ENCODE measurements around the gene STARD8.
"Not testable (repeated sequence)": the region's sequence is repeated elsewhere in the genome, so short reads cannot be mapped to it uniquely, and the experiment has no call there.

STARD8 gene, protein sequence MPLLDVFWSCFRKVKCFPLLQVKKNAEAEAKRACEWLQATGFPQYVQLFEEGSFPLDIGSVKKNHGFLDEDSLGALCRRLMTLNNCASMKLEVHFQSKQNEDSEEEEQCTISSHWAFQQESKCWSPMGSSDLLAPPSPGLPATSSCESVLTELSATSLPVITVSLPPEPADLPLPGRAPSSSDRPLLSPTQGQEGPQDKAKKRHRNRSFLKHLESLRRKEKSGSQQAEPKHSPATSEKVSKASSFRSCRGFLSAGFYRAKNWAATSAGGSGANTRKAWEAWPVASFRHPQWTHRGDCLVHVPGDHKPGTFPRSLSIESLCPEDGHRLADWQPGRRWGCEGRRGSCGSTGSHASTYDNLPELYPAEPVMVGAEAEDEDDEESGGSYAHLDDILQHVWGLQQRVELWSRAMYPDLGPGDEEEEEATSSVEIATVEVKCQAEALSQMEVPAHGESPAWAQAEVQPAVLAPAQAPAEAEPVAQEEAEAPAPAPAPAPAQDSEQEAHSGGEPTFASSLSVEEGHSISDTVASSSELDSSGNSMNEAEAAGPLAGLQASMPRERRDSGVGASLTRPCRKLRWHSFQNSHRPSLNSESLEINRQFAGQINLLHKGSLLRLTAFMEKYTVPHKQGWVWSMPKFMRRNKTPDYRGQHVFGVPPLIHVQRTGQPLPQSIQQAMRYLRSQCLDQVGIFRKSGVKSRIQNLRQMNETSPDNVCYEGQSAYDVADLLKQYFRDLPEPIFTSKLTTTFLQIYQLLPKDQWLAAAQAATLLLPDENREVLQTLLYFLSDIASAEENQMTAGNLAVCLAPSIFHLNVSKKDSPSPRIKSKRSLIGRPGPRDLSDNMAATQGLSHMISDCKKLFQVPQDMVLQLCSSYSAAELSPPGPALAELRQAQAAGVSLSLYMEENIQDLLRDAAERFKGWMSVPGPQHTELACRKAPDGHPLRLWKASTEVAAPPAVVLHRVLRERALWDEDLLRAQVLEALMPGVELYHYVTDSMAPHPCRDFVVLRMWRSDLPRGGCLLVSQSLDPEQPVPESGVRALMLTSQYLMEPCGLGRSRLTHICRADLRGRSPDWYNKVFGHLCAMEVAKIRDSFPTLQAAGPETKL

DNA sequence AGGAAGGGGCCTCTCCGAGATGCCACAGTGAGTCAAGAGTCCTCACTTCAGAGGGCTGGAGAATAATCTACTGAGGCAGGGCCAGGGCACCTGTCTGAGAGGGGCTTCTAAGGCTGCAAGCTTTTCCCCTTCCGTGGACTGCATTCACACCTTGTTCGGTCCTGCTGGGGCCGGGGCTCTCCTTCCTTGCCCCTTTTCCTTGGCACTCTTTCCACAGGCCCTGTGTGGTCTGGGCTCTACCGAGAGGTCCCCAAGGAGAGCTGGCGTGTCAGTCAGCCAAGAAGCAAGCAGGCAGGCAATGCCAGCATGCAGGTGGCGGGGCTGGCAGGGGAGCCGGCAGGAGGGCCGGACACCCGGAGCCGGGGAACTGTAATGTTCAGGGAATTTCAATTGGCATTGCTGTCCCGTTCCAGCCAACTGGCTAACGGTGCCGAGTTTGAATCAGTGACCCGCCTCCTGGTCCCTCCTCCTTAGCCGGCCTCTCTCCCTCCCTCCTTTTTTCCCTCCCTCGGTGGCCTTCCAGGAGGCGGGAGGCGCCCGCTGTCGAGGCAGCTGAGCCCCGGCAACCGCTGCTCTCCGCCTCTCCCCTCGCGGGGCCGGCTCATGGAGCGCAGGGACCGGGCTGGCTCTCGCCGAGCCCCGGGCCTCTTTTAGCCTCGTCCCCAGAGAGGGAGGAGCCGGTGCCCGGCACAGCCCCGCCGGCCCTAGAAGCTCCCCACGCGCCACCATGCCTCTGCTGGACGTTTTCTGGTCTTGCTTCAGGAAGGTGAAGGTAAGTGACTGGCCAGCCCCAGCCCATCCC lies at the start of gene STARD8:
STARD8 (plus strand) TSS at position 511 of the 802 bp plus-strand sequence; CDS start at position 728, 217 bp downstream.
- no peak for DNase-seq

DNA sequence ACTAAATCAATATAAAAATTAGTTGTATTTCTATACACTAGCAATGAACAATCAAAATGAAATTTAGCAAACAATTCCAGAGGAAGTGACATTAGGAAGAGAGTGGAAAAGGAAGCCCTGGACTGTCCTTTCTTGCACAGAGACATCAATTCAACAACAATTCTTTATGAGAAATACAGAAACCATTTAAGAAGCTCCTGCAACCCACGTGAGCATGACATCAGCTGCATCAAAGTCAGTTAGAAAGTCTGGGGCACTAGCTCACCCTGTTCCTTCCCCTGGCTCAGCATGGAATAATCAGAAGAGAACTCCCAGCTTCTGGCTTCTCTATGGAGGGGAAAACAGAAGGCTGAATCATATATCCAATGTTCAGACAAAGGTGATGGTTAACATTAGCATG lies 48.6 kb upstream of the STARD8 start:
- no peak for DNase-seq

DNA sequence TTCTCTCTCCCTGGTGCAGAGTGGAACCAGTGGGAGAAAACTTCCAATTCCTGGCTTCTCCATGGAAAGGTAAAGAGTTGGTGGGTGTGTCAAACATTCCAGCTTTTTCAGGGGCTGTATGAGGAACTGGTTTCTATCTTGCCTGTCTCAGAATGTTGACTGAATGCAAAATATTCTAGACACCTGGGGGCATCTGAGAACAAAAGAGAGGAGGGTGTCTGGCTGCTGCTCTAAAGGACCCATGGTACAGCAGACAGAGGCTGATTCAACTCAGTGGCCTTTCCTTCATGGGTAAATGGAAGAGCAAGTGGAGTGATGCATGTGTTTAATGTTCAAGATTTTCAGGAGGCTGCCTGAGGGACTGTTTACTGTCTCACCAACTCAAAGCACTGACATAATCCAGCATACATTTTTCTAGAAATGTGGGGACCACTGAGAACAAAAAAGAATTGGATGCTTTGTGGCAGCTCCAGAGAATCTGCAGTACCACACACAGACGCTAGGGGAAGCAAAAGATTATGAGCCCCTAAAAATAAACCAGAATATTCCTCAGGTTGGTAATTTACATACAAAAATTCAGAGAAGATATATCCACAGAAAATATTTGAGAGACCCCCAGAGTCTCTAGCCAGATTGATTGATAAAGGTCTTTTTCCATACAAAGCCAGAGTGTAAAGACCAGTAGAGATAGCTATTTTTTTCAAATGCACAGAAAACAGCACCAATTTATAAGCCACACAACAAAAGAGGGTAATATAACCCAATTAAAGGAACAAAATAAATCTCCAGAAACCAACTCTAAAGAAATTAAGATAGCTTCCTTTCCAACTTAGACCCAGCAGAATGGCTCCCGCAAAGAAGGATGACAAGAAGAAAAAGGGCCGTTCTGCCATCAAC lies 48.0 kb upstream of the STARD8 start:
- DNase-seq, result no peak

DNA sequence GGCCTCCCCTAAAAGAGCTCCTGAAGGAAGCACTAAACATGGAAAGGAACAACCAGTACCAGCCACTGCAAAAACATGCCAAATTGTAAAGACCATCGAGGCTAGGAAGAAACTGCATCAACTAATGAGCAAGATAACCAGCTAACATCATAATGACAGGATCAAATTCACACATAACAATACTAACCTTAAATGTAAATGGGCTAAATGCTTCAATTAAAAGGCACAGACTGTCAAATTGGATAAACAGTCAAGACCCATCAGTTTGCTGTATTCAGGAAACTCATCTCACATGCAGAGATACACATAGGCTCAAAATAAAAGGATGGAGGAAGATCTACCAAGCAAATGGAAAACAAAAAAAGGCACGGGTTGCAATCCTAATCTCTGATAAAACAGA lies 43.2 kb upstream of the STARD8 start:
- DNase-seq, result not testable (repeated sequence)

DNA sequence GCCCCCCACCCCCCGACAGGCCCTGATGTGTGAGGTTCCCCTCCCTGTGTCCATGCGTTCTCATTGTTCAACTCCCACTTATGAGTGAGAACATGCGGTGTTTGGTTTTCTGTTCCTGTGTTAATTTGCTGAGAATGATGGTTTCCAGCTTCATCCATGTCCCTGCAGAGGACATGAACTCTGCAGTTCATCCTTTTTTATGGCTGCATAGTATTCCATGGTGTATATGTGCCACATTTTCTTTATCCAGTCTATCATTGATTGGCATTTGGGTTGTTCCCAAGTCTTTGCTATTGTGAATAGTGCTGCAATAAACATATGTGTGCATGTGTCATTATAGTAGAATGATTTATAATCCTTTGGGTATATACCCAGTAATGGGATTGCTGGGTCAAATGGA lies 32.7 kb upstream of the STARD8 start:
- DNase-seq, result not testable (repeated sequence)

DNA sequence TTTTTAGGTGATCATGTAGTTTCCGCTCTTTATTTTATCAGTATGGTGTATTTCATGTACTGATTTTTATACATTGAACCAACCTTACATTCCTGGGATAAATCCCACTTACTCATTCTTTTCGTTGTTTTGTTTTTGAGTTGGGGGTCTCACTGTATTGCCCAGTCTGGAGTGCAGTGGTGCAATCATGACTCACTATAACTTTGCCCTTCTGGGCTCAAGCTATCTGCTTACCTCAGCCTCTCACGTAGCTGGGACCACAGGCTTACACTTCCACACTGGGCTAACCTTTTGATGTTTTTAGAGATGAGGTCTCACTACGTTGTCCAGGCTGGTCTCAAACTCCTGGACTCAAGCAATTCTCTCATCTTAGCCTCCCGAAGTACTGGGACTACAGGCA lies 19.5 kb upstream of the STARD8 start:
- DNase-seq, result no peak

DNA sequence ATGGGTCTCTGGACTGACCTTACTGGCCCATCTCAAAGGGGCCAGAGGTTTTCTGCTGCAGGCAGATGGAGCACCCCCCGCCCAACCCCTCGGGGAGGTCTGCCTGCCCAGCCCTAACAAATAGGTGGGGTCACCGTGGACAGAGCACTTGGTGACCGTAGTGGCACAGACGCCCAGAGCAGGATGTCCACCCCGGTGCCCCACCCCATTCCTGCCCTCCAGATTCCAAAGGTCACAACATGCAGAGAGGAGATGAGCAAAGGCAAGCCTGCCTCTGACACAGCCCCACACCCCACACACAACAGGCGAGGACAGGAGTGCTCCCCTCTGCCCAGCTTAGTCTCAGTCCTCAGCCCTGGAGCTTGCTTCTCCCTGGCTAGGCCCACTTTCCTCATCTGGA lies 17.5 kb upstream of the STARD8 start:
- DNase-seq, result not testable (repeated sequence)

DNA sequence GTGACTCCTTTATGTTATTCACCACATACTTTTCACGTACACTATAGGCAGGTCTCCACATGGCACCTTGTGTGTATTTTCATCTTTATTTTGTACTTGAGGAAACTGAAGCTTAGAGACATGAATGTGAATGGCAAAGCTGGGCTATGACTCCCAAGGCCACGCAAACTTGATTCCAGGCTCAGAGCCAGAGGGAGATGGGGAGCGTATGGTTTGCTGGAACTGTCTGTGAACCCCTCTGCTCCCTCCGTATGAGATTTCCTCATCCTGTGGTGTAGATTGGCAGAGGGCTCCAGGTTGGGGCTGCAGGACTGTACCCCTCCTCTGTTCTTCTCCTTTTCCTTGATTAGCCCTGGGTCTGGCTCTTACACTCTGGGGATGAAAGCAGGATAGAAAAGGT lies 16.1 kb upstream of the STARD8 start:
- no peak for DNase-seq

DNA sequence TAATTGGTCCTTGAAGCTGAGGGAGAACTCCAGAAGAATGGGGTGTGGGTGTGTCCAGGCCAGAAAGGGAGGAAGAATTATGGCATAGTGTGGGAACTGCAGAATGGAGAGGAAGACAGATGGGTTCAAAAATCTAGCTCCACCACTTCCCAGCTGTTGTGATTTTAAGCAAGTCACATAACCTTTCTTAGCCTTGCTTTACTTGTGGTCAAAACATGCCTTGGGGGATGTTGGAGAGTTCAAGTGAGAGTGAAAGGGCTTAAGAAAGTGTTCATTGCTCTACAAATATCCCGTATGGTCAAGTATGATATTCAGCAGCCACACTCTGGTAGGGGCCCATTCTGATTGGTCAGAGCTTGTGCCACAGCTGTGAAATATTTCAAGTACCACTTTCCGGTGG lies 15.0 kb upstream of the STARD8 start:
- no peak for DNase-seq

DNA sequence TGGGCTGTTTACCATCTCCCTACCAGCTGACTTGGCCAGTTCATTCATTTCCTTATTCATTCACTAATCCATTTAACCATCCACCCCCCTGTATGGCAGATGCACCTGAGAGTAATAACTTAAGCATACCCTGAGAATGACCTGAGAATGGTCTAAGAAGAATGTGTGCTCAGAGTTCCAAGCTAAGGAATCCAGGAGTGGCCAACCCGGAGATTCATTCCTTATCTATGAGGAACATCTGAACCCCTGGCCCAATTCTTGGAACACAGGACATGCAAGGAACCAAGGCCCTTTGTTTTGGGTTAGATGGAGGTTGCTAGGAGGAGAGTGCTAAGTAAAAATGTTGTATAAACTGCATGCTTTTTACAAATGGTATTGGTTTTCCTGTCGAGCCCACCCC lies 13.5 kb upstream of the STARD8 start:
- DNase-seq, result no peak

DNA sequence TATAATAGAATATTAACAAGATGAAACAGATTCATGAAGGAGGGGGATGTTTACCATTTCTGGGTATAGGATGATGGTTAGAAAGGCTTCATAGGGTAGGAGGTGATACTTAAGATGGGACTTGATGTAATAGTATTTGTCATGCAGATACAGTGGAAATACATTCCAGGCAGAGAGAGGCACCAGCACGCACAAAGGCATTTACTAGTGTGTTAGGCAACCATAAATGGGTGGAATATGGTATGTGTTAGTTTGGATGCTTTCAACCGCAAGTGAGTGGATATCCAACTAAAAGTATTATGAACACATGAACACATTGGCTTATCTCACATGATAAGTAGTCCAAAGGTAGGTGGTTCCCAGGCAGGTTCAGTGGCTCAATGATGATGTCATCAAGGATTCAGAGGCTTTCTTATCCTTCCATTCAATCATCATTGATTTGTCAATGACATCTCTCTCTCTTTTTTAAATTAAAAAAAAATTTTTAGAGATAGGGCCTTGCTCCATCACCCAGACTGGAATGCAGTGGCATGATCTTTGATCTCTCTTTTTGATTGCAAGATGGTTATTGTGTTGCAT lies 12.7 kb upstream of the STARD8 start:
- DNase-seq, result no peak

DNA sequence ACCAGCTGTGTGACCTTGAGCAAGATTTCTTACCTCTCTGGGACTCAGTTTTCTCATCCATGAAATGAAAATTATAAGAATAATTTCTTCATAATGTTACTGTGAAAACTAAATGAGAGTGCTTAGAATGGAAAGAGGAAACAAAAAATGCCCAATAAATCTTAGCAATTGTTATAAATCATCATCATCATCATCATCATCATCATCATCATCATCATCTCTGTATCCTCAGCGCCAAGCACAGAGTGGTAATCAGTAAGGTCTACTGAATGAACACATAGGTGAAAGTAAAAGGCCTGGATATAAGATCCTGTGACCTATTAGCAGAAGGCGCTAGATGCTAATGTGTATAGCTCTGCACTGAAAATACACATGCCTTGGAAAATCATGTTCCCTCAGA lies 6.8 kb upstream of the STARD8 start:
- no peak for DNase-seq

DNA sequence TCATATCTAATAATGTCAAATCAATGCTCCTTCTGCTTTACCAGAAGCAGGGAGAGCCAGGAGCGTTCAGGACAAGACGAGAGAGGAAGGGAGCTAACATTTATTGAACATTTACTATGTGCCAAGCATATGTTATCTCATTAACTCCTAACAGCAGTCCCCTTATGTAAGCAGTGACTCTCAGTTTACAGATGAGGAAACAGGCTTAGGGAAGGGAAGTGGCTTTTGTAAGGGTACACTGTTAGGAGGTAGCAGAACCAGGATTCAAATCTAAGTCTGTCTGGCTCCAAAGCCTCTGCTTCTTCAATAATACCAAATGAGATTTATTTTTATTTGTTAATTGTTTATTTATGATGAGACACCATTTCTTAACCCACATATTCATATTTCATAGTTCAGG lies 2.6 kb upstream of the STARD8 start:
- no peak for DNase-seq

DNA sequence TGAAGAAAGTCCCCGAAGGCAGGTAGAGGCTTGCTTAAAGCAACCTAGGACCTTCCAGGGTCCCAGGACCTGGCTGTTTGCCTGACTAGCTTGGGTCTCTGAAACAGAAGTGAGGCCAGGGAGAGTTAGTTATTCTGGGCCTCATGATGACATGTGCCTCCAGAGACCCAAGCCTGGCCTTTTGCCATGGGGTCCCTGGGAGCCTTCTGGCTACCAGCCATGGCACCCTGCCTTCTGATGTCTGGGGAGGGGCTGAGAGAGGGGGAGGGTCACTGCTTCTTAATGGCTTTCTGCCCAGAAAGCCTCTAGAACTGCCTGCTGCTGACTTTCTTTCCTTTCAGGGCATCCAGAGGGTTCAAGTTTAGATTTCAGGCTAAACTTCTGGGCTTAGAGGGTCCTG lies 1.0 kb upstream of the STARD8 start:
- no peak for DNase-seq

DNA sequence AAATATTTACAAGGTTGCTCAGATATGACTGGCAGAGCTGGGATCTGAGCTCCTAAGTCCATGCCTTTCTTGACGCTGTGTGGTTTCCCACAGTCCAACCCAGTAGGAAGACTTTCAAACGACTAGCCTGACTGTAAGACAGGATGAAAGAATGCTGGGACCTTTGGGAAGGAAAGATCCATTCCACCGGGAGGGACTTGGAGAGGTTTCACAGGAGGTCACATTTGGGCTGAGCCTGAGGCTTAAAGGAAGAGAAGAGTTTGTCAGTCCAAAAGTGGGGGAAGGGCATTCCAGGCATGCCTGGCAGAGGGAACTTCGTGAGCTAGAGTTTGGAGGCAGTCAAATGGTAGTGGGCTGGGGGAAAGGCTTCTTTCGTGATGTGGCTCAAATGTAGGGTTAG lies 1.5 kb downstream of the STARD8 start:
- no peak for DNase-seq

DNA sequence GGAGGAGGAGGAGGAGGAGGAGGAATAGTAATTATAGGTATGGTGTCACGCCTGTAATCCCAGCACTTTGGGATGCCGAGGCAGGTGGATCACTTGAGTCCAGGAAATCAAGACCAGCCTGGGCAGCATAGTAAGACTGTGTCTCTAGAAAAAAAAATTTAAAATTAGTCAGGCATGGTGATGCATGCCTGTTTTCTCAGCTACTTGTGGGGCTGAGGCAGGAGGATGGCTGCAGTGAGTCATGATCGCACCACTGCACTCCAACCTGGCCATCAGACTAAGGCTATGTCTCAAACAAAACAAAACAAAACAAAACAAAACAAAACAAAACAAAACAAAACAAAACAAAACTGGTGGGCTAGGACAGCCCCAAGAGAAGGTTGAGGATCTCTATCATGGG lies 3.0 kb downstream of the STARD8 start:
- no peak for DNase-seq

DNA sequence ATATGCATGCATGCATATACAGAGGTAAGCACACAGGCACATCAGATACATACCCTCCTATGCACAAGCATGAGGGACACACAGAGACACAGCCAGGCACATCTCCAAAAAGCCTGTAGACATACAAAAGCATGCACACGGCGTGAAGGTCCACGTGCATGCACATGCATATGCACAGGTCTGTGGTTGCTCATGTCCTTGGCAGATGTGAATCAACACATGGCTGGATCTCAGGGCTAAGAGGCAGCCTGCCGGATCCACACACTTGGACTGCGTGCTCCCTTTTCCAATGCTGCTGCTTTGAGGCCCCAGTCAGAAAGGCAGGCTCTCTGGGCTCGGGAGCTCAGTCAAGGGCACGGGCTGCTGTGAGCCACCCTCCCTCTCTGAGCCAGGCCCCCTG lies 3.6 kb downstream of the STARD8 start:
- DNase-seq, result no peak

DNA sequence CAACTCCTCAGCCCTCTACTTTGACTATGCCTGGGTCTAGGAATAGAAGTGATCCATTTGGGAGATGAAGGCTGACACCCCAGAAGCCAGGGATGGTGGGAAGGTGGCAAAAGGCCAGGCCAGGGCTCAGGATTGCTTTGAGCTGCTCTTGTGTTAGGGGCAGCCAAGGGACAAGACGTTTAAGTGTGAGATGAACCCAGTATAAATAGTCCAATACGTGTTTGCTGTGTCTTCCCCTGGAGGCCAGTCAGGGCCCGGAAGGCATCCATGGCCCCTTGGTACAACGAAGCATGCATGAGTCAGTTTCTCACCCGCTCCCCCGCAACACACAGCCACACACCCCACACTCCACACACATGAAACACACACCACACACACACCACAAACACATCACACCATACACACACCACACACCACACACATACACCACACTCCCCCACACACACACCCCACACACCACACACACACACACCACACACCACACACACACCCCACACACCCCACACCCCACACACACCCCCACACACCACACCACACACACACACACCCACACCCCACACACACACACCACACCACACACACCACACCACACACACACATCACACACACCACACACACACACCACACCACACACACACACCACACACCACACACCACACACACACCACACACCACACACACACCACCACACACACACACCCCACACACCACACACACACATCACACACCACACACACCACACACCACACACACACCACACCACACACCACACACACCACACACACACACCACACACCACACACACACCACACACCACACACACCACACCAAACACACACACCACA lies 5.1 kb downstream of the STARD8 start:
- DNase-seq, result no peak

DNA sequence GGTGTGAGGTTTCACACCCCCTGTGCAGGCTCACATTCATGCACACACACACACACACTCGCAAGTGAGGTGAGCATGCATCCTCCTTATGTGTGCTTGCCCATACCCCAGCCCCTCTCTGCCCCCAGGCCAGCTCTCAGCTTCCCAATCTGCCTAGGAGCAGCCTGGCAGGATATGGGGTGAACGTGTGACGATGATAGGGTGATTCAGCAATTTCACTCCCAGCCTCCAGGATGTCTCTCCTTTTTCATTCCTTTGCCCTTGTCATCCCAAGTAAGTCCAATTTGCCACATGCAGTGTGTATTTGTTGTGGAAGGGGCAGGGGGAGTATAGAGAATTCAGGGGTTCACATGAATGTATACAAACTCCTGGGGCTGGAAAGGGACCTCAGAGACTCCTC lies 7.2 kb downstream of the STARD8 start:
- no peak for DNase-seq

DNA sequence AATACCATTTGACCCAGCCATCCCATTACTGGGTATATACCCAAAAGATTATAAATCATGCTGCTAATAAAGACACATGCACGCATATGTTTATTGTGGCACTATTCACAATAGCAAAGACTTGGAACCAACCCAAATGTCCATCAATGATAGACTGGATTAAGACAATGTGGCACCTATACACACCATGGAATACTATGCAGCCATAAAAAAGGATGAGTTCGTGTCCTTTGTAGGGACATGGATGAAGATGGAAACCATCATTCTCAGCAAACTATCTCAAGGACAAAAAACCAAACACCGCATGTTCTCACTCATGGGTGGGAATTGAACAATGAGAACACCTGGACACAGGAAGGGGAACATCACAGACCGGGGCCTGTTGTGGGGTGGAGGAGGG lies 9.0 kb downstream of the STARD8 start:
- not testable (repeated sequence) for DNase-seq
